ENCODE data around the gene TPST1. TPM values are rescaled to one million over a fixed set of nuclear protein-coding genes. Genes with fewer than 3 reads are reported as not detected.

TPST1 gene
- total and polyA plus RNA-seq, 9 of the 15 experiments (the other 6 are each of a cell fraction or from before 2014, with no cell fraction given): 0.15 to 2.2 (median 0.53) TPM

DNA sequence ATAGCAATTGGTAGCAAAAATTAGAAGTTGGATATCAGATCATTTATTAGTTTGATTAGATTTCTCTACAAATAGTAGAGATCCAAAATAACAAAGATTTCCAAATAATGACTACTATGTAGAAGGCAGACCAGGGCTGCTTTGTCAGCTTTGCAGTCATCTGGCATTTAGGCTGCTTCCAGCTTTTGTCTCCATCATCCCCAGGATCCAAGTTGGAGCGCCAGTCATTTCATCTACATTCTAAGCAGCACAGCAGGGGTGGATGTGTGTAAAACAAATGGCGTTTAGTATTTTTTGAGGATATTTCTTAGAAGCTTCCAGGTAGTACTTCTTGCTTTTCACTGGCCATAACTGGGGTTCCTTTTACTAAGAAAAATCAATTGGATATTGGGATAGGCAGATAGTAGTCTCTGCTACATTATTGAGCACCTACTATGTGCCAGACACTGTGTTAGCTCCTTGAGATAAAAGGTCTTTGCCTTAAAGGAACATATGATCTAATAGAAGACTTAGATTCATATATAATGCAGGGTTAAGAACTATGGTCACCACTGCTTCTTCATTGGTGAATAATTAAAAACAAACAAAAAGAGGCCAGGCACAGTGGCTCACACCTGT lies 41.5 kb downstream of the TPST1 start:
- no peak for ATAC-seq
- Histone ChIP-seq H3K9me1 (ENCODE audit: control insufficient read depth, insufficient read depth, low read length) (no peaks in the 10 kb centered on the region), H4K20me1 (replicated peaks; ENCODE audit: control insufficient read depth, insufficient read depth, low read length) (no peaks in the 10 kb centered on the region), H3K36me3 (ENCODE audit: control insufficient read depth, insufficient read depth, low read length) (no peaks in the 10 kb centered on the region), H3K9me3 (replicated peaks; ENCODE audit: control insufficient read depth, insufficient read depth, low read depth, low read length) (no peaks in the 10 kb centered on the region), H3K9ac (ENCODE audit: insufficient read depth in 1 of 2, low read depth in 2 of 2, low read length in 2 of 2) (no peak overlapping the region), H2AFZ (ENCODE audit: low read depth, low read length) (no peak overlapping the region), H3K4me3 (no peak overlapping the region), H3K27ac (ENCODE audit: extremely low read depth, low read depth, low read length) (no peak overlapping the region), H3K4me2 (ENCODE audit: insufficient read depth, low read length) (no peak overlapping the region), H3K4me1 (replicated peaks in 1 of 2; ENCODE audit: control insufficient read depth in 2 of 2, insufficient read depth in 2 of 2, low read length in 2 of 2) (no peaks in the 10 kb centered on the region; a peak in 1 of 5 replicates), H3K27me3 (ENCODE audit: control insufficient read depth in 2 of 2, insufficient read depth in 2 of 2, low read length in 2 of 2) (no peaks in the 10 kb centered on the region), H3K79me2 (ENCODE audit: control insufficient read depth, insufficient read depth, low read length) (no peaks in the 10 kb centered on the region)
- in situ Hi-C loops (cut with MboI): no loop called here
- CTCF ChIA-PET (ENCODE audit: low intra/inter-chr PET ratio): interaction anchor here (0.6 kb wide), 1 partner anchor 69 kb away, joined by 4 read pairs; no protein-coding TSS in a partner anchor
- POLR2A ChIA-PET: interaction anchor here (0.6 to 0.7 kb wide), 2 partner anchors 87 to 90 kb away, joined by 3 read pairs; no protein-coding TSS in a partner anchor
- DNase-seq (ENCODE audit: extremely low read depth in 1 of 4, low spot score in 3 of 4): no peak
- WGBS (ENCODE audit: insufficient coverage, low coverage, missing lambda C conversion rate): 5% methylated on average over 2 of the region's 2 CpGs
- no TSS peak for BruUV-seq (replicated peaks)
- no peak for FAIRE-seq
- intact Hi-C loops (cut with micrococcal nuclease): no loop called here
- peak; percentile 80; the same call in 1 of the 2 replicates for TF ChIP-seq ZKSCAN1 (IDR thresholded peaks at IDR 0.05; ENCODE audit: low read depth, low read length)
- TF ChIP-seq, protein P1, sequence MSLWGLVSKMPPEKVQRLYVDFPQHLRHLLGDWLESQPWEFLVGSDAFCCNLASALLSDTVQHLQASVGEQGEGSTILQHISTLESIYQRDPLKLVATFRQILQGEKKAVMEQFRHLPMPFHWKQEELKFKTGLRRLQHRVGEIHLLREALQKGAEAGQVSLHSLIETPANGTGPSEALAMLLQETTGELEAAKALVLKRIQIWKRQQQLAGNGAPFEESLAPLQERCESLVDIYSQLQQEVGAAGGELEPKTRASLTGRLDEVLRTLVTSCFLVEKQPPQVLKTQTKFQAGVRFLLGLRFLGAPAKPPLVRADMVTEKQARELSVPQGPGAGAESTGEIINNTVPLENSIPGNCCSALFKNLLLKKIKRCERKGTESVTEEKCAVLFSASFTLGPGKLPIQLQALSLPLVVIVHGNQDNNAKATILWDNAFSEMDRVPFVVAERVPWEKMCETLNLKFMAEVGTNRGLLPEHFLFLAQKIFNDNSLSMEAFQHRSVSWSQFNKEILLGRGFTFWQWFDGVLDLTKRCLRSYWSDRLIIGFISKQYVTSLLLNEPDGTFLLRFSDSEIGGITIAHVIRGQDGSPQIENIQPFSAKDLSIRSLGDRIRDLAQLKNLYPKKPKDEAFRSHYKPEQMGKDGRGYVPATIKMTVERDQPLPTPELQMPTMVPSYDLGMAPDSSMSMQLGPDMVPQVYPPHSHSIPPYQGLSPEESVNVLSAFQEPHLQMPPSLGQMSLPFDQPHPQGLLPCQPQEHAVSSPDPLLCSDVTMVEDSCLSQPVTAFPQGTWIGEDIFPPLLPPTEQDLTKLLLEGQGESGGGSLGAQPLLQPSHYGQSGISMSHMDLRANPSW (CRISPR knock-in tag; IDR thresholded peaks at IDR 0.05): no peak

Measured in K562 (cell line).